ENCODE results near the gene EIF2AK2.

The EIF2AK2 gene

DNA sequence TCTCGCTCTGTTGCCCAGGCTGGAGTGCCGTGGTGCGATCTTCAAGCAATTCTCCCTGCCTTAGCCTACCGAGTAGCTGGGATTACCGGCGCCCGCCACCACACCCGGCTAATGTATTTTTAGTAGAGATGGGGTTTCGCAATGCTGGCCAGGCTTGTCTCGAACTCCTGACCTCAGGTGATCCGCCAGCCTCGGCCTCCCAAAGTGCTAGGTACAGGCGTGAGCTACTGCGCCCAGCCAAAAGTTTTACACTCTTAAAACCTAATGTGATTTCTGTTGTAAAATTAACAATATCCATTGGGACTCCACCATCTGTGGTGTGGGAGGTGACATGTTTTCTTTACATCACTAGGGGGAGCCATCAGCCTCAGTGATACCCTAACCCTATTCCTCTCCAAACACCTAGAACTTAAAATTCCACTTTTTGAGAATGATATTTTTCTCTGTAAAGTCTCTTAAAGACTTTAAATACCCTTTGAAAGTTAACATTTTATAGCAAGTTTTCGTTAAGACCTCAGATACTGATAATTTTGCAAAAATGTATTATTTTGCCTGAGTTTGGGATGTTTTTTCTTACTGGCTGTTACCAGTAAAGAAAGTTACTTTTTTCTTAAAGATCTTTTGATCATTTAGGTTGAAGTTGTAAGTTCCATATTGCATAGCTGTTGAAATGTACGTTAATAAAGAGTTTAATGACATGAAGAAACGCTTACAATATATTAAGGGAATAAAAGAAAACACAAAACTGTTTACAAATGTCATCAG lies 11.6 kb upstream of the EIF2AK2 start:
- TF ChIP-seq, protein P1, sequence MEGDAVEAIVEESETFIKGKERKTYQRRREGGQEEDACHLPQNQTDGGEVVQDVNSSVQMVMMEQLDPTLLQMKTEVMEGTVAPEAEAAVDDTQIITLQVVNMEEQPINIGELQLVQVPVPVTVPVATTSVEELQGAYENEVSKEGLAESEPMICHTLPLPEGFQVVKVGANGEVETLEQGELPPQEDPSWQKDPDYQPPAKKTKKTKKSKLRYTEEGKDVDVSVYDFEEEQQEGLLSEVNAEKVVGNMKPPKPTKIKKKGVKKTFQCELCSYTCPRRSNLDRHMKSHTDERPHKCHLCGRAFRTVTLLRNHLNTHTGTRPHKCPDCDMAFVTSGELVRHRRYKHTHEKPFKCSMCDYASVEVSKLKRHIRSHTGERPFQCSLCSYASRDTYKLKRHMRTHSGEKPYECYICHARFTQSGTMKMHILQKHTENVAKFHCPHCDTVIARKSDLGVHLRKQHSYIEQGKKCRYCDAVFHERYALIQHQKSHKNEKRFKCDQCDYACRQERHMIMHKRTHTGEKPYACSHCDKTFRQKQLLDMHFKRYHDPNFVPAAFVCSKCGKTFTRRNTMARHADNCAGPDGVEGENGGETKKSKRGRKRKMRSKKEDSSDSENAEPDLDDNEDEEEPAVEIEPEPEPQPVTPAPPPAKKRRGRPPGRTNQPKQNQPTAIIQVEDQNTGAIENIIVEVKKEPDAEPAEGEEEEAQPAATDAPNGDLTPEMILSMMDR (IDR thresholded peaks at IDR 0.05; ENCODE audit: borderline replicate concordance, insufficient read depth, low read depth, low read length): peak; percentile 71
- no peak overlapping the region for H3K4me3 ChIP-seq (ENCODE audit: low read depth, low read length)

DNA sequence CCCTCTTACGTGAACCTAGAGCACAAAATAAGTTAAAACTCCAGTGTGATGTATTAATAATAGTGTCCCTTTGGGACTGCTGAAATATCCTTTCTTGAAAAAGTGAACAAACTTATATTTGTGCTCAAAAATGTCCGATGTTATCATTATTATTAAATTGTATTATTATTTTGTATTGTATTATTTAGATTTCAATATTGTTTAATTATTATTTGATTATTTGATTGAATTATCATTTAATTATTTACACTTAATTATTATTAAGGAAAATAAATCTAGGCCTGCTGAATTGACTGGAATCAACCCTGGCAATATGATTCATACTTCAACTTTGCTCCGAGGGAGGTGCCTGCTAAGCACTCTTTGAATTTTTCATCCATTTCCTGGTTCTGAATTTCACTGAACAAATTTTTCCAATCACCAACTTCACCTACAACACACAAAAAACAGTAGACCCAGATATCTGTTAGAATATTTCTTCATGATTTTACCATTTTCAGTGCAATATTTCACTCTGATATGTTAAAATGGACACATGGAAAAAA lies 10.9 kb upstream of the EIF2AK2 start:
- TF ChIP-seq, protein P1 (IDR thresholded peaks at IDR 0.05; ENCODE audit: borderline replicate concordance, insufficient read depth, low read depth, low read length): no peak
- no peak overlapping the region for H3K4me3 ChIP-seq (ENCODE audit: low read depth, low read length)

GRCh38 chr2:37164757-37165156 lies 8.0 kb upstream of the EIF2AK2 start:
- TF ChIP-seq, protein P1 (IDR thresholded peaks at IDR 0.05; ENCODE audit: borderline replicate concordance, insufficient read depth, low read depth, low read length): no peak
- H3K4me3 ChIP-seq (ENCODE audit: low read depth, low read length): no peak overlapping the region

DNA sequence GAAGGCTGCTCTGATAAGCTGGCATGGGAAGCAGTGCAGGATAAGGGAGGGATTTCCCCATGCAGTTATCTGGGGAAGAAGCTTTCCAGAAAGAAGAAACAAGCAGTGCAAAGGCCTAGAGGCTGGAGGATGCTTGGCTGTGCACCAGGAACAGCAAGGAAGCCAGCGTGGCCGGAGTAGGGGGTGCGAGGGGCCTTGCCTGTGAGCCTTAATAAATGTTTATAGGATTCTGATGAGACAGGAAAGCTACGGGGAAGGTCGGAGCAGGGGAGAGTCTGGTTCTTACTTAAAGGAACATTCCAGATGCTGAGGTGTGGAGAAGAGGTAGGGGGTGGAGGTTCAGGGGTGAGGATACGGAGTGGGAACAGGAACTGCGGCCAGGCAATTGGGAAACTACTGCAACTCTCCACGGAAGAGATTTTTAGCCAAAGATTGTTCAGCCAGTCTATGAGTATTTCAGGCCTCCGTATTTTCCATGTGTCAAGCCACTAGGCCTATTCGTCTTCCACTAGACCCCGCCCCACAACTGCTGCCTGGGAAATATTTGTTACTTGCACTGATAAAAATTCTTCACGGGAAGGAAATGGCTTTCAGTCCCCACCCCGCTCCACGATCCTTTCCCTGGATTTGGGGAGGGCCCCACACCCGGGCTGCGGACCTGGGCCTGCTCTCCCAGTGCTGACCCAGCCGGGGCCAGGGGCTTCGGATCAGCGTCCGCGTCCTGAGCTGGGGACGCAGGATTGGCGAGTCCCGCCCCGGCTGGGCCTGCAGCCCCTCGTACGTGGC lies 516 bp downstream of the EIF2AK2 start:
- H3K4me3 ChIP-seq (ENCODE audit: low read depth, low read length): peak overlapping the region; percentile 62

GRCh38 chr2:37154785-37155184 lies 2.0 kb downstream of the EIF2AK2 start:
- TF ChIP-seq, protein P1 (IDR thresholded peaks at IDR 0.05; ENCODE audit: borderline replicate concordance, insufficient read depth, low read depth, low read length): no peak
- peak overlapping the region; percentile 12 for H3K4me3 ChIP-seq (ENCODE audit: low read depth, low read length)

More for the DNA sequence above, 516 bp downstream of the EIF2AK2 start:
- TF ChIP-seq, protein P1 (IDR thresholded peaks at IDR 0.05; ENCODE audit: borderline replicate concordance, insufficient read depth, low read depth, low read length): no peak

DNA sequence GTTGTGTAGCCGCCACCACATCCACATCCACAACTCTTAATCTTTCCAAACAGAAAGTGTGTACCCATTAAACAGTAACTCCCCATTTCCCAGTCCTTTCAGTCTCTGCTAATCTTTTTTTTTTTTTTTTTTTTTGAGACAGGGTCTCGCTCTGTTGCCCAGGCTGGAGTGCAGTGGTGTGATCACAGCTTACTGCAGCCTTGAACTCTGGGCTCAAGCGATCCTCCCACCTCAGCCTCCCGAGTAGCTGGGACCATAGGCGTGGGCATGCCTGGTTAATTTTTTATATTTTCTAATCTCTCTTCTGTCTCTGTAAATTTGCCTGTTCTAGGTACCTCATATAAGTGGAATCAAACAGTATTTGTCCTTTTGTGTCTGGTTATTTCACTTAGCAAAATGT lies 3.6 kb downstream of the EIF2AK2 start:
- TF ChIP-seq, protein P1 (IDR thresholded peaks at IDR 0.05; ENCODE audit: borderline replicate concordance, insufficient read depth, low read depth, low read length): no peak
- H3K4me3 ChIP-seq (ENCODE audit: low read depth, low read length): no peak overlapping the region
